H9 (cell line): ENCODE results near the gene HMOX2. TPM values are rescaled to one million over a fixed set of nuclear protein-coding genes. Genes with fewer than 3 reads are reported as not detected.

Experiments
- DNase-seq: peaks from one replicate; pipeline ENCODE4 v3.0.0-alpha.2; 2017
- H2AFZ ChIP-seq: one replicate; pipeline ENCODE4 v1.6.1; 2013; ENCODE audit warnings: mild to moderate bottlenecking, low read length, control low read depth, moderate library complexity
- H2AK5ac ChIP-seq: 2 replicates; pipeline ENCODE4 v1.6.1; 2013; ENCODE audit warnings: low read length, control low read depth, mixed read lengths; ENCODE audit not compliant: insufficient read length
- H2BK120ac ChIP-seq: one replicate; pipeline ENCODE4 v1.6.1; 2013; ENCODE audit warnings: low read depth, mild to moderate bottlenecking, low read length, control low read depth, inconsistent platforms; ENCODE audit not compliant: poor library complexity, severe bottlenecking
- H2BK12ac ChIP-seq: 2 replicates; pipeline ENCODE4 v1.6.1; 2013; ENCODE audit warnings: low read length, control low read depth, mixed read lengths, low read depth; ENCODE audit not compliant: insufficient read length
- H2BK15ac ChIP-seq: 2 replicates; pipeline ENCODE4 v1.6.1; 2013; ENCODE audit warnings: low read depth, low read length, control low read depth
- H2BK20ac ChIP-seq: one replicate; pipeline ENCODE4 v1.6.1; 2013; ENCODE audit warnings: low read depth, mild to moderate bottlenecking, low read length, control low read depth, inconsistent platforms; ENCODE audit not compliant: poor library complexity, severe bottlenecking
- H2BK5ac ChIP-seq: 2 replicates; pipeline ENCODE4 v1.6.1; 2013; ENCODE audit warnings: low read length, control low read depth, mixed read lengths; ENCODE audit not compliant: insufficient read length
- H3K14ac ChIP-seq: 2 replicates; pipeline ENCODE4 v1.6.1; 2013; ENCODE audit warnings: low read length, control low read depth; ENCODE audit not compliant: insufficient read depth
- H3K18ac ChIP-seq: 2 replicates; pipeline ENCODE4 v1.6.1; 2013; ENCODE audit warnings: low read depth, mild to moderate bottlenecking, mixed read lengths, low read length, control low read depth; ENCODE audit not compliant: insufficient read length
- H3K23ac ChIP-seq: 2 replicates; pipeline ENCODE4 v1.6.1; 2013; ENCODE audit warnings: low read length, control low read depth, mixed read lengths, low read depth; ENCODE audit not compliant: insufficient read length
- H3K23me2 ChIP-seq: 2 replicates; pipeline ENCODE4 v1.6.1; 2013; ENCODE audit warnings: low read depth, mild to moderate bottlenecking, mixed read lengths, low read length, control low read depth; ENCODE audit not compliant: insufficient read length, poor library complexity, severe bottlenecking
- H3K27ac ChIP-seq: 2 replicates; pipeline ENCODE4 v1.5.1; 2013; ENCODE audit warnings: low read length, control low read depth, mixed read lengths, low read depth; ENCODE audit not compliant: insufficient read length
- H3K27me3 ChIP-seq: 2 replicates; pipeline ENCODE4 v1.6.1; 2013; ENCODE audit warnings: low read length, control low read depth, inconsistent platforms; ENCODE audit not compliant: insufficient read depth
- H3K4ac ChIP-seq: 2 replicates; pipeline ENCODE4 v1.6.1; 2013; ENCODE audit warnings: low read depth, mild to moderate bottlenecking, control low read depth, inconsistent platforms, low read length, moderate library complexity
- H3K4me1 ChIP-seq: 2 replicates; pipeline ENCODE4 v1.6.1; 2013; ENCODE audit warnings: low read length, control low read depth, inconsistent platforms; ENCODE audit not compliant: insufficient read depth
- H3K4me2 ChIP-seq: 2 replicates; pipeline ENCODE4 v1.6.1; 2013; ENCODE audit warnings: low read length, control low read depth, mixed read lengths; ENCODE audit not compliant: insufficient read length, insufficient read depth
- H3K56ac ChIP-seq: 2 replicates; pipeline ENCODE4 v1.6.1; 2013; ENCODE audit warnings: low read depth, mild to moderate bottlenecking, mixed read lengths, low read length, control low read depth; ENCODE audit not compliant: insufficient read length
- H3K79me1 ChIP-seq: 2 replicates; pipeline ENCODE4 v1.6.1; 2013; ENCODE audit warnings: low read depth, mild to moderate bottlenecking, moderate library complexity, low read length, control low read depth, inconsistent platforms; ENCODE audit not compliant: insufficient read depth, poor library complexity, severe bottlenecking
- H3K79me2 ChIP-seq: 2 replicates; pipeline ENCODE4 v1.6.1; 2013; ENCODE audit warnings: low read length, control low read depth, inconsistent platforms; ENCODE audit not compliant: insufficient read depth
- H3K9ac ChIP-seq: 2 replicates; pipeline ENCODE4 v1.6.1; 2013; ENCODE audit warnings: low read length, control low read depth, mixed read lengths; ENCODE audit not compliant: insufficient read length; ENCODE audit errors: extremely low read depth
- H3K9me3 ChIP-seq: one replicate; pipeline ENCODE4 v1.6.1; 2013; ENCODE audit warnings: low read depth, low read length, inconsistent platforms; ENCODE audit not compliant: control insufficient read depth
- H3T11ph ChIP-seq: one replicate; pipeline ENCODE4 v1.6.1; 2013; ENCODE audit warnings: mild to moderate bottlenecking, low read length, control low read depth, inconsistent platforms
- H4K20me1 ChIP-seq: one replicate; pipeline ENCODE4 v1.6.1; 2013; ENCODE audit not compliant: control insufficient read depth, insufficient read length, insufficient read depth
- H4K5ac ChIP-seq: 2 replicates; pipeline ENCODE4 v1.6.1; 2013; ENCODE audit warnings: low read depth, mild to moderate bottlenecking, mixed read lengths, low read length, control low read depth; ENCODE audit not compliant: insufficient read length
- H4K8ac ChIP-seq: replicated peaks from 2 replicates; pipeline ENCODE4 v1.6.1; 2013; ENCODE audit warnings: low read length, control low read depth, mixed read lengths, low read depth; ENCODE audit not compliant: insufficient read length
- H4K91ac ChIP-seq: 2 replicates; pipeline ENCODE4 v1.6.1; 2013; ENCODE audit warnings: low read depth, mild to moderate bottlenecking, moderate library complexity, mixed read lengths, low read length, control low read depth; ENCODE audit not compliant: insufficient read length
- H3K27ac Mint-ChIP-seq, 3 experiments: 2 replicates in 2 of 3; 3 replicates in 1 of 3; pipeline ENCODE4 v1.8.0; 2020 to 2021; ENCODE audit warnings: mixed read lengths in 3 of 3, mild to moderate bottlenecking in 1 of 3, moderate library complexity in 1 of 3
- H3K27me3 Mint-ChIP-seq: 2 replicates; pipeline ENCODE4 v1.8.0; 2021; ENCODE audit warnings: low read depth, mild to moderate bottlenecking, moderate library complexity, mixed read lengths
- H3K36me3 Mint-ChIP-seq, 3 experiments: 2 replicates in 2 of 3; 3 replicates in 1 of 3; pipeline ENCODE4 v1.8.0; 2020 to 2021; ENCODE audit warnings: low read depth in 3 of 3, mixed read lengths in 3 of 3; ENCODE audit not compliant: insufficient read depth in 1 of 3
- H3K4me1 Mint-ChIP-seq, 2 experiments: 2 replicates each; pipeline ENCODE4 v1.8.0; 2020; ENCODE audit warnings: mixed read lengths in 2 of 2
- H3K4me3 Mint-ChIP-seq, 2 experiments: 2 replicates in 1 of 2; 3 replicates in 1 of 2; pipeline ENCODE4 v1.8.0; 2020 to 2021; ENCODE audit warnings: mild to moderate bottlenecking in 2 of 2, mixed read lengths in 2 of 2, moderate library complexity in 1 of 2
- H3K9me3 Mint-ChIP-seq, 2 experiments: 2 replicates in 1 of 2; 3 replicates in 1 of 2; pipeline ENCODE4 v1.8.0; 2020; ENCODE audit warnings: mild to moderate bottlenecking in 2 of 2, mixed read lengths in 2 of 2, moderate library complexity in 1 of 2
- WGBS: extraction: QIAGEN DNeasy Blood & Tissue Kit; methylation state at CpG from one replicate; pipeline ENCODE4 v1.1.7; 2013; ENCODE audit warnings: missing lambda C conversion rate, low lambda C conversion rate, mixed read lengths; ENCODE audit not compliant: insufficient read length; ENCODE audit errors: extremely low coverage; 5-methylcytosine and 5-hydroxymethylcytosine counted together
- total RNA-seq: library from RNA; stranded (reverse); gene quantifications from 2 replicates; pipeline ENCODE4 v1.2.1, GENCODE V29; 2021
- TF ChIP-seq, protein P1 (sequence below): fragments of 200-600 bp; sonication (generic); conservative IDR thresholded peaks from 3 replicates; pipeline ENCODE4 v1.8.0; 2021; ENCODE audit warnings: antibody characterized with exemption, mild to moderate bottlenecking

The HMOX2 gene
- total RNA-seq, 1 experiment from 2014 or later: 44.4 TPM

DNA sequence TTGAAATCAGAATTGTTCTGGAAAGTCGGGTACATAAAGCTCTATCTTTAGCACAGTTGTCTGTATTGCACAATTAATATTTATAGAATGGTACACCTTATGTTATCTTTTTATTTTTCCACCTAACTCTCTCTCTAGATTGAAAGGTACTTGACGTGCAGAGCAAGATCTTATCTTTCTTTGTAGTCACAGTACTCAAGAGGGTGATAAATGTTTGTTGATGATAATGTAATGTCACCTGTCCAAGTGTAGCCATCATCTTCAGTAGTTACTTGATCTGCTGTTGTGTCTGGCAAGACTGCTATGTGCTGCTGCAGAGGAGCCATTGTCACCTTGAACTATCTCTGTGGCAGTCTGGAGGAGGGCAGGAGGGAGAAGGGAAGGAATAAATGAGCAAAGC is 5.3 kb downstream of the HMOX2 start:
- no CpG with 5 or more reads among the region's 2 CpGs for WGBS
- Histone ChIP-seq H2BK20ac (no peak overlapping the region), H3K79me1 (peaks cover 3% of the 10 kb centered on the region), H2AK5ac (no peak overlapping the region), H3T11ph (no peak overlapping the region), H2BK5ac (peak overlapping the region; percentile 64), H4K5ac (no peak overlapping the region), H3K18ac (no peak overlapping the region), H3K27ac (no peak overlapping the region), H3K4me1 (no peaks in the 10 kb centered on the region; the same call in 1 of the 2 replicates), H3K9ac (peak overlapping the region; percentile 22), H3K4ac (no peak overlapping the region), H4K20me1 (no peaks in the 10 kb centered on the region), H2BK15ac (no peak overlapping the region), H3K14ac (no peak overlapping the region), H3K9me3 (no peaks in the 10 kb centered on the region), H2AFZ (no peak overlapping the region), H4K91ac (no peak overlapping the region), H3K79me2 (no peaks in the 10 kb centered on the region; the same call in 1 of the 2 replicates), H3K56ac (no peak overlapping the region), H3K4me2 (no peak overlapping the region), H2BK120ac (no peak overlapping the region), H3K27me3 (no peaks in the 10 kb centered on the region), H4K8ac (no peak overlapping the region), H3K23ac (peak overlapping the region; percentile 70), H3K23me2 (peaks cover 4% of the 10 kb centered on the region), H2BK12ac (no peak overlapping the region)
- H3K27me3 Mint-ChIP-seq: no peaks in the 10 kb centered on the region
- H3K4me1 Mint-ChIP-seq: peaks cover 9 to 17% of the 10 kb centered on the region in 2 experiments
- no peak overlapping the region for H3K4me3 Mint-ChIP-seq
- peaks cover 0 to 18% (median 0%) of the 10 kb centered on the region in 3 experiments; a peak in 3 of 7 replicates for H3K36me3 Mint-ChIP-seq
- TF ChIP-seq, protein P1, sequence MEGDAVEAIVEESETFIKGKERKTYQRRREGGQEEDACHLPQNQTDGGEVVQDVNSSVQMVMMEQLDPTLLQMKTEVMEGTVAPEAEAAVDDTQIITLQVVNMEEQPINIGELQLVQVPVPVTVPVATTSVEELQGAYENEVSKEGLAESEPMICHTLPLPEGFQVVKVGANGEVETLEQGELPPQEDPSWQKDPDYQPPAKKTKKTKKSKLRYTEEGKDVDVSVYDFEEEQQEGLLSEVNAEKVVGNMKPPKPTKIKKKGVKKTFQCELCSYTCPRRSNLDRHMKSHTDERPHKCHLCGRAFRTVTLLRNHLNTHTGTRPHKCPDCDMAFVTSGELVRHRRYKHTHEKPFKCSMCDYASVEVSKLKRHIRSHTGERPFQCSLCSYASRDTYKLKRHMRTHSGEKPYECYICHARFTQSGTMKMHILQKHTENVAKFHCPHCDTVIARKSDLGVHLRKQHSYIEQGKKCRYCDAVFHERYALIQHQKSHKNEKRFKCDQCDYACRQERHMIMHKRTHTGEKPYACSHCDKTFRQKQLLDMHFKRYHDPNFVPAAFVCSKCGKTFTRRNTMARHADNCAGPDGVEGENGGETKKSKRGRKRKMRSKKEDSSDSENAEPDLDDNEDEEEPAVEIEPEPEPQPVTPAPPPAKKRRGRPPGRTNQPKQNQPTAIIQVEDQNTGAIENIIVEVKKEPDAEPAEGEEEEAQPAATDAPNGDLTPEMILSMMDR: no peak
- no peaks in the 10 kb centered on the region; a peak in 1 of 5 replicates for H3K9me3 Mint-ChIP-seq
- DNase-seq: no peak
- H3K27ac Mint-ChIP-seq: peak overlapping the region in 1 of 3 experiments; percentile 21; a peak in 2 of 7 replicates
